ENCODE results near the gene ZEB2. TPM values are rescaled to one million over a fixed set of nuclear protein-coding genes. Genes with fewer than 3 reads are reported as not detected.

Gene ZEB2
- total RNA-seq, 4 donors from 2014 or later: 148 to 290 (median 218) TPM

DNA sequence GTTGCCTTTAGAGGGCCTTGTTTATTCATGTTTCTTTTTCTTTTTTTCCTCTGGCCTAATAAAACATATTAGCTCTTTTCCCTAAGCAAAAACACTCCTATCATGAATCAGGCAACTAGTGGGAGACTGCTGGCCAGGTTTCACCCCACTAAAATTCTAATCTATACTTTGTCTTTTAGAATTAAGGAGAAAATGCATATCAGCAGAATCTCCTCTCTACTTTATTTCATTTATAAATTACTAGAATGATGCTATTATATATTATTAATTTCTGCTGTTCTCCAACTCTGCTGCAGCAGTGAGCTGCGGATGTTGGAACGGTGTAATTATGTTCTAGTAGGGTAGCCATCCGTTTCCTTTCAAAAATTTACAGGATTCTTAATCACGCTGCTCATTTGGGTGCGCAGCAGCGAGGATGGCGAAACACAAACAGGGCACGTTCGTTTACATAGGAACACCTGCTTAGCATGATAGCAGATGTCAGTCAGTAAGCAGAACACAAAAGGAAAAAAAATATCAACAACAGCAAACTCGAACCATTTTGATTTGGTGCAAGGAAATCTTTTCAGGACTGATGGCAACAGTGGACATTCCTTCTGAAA is 30.5 kb downstream of the ZEB2 start:
- H3K27me3 ChIP-seq: no peaks in the 10 kb centered on the region
- peaks cover 0 to 77% (median 22%) of the 10 kb centered on the region in 4 donors for H3K4me1 ChIP-seq
- no peak for DNase-seq (ENCODE audit: low spot score in 2 of 2)
- H3K4me3 ChIP-seq: no peak overlapping the region
- TF ChIP-seq, protein P1, sequence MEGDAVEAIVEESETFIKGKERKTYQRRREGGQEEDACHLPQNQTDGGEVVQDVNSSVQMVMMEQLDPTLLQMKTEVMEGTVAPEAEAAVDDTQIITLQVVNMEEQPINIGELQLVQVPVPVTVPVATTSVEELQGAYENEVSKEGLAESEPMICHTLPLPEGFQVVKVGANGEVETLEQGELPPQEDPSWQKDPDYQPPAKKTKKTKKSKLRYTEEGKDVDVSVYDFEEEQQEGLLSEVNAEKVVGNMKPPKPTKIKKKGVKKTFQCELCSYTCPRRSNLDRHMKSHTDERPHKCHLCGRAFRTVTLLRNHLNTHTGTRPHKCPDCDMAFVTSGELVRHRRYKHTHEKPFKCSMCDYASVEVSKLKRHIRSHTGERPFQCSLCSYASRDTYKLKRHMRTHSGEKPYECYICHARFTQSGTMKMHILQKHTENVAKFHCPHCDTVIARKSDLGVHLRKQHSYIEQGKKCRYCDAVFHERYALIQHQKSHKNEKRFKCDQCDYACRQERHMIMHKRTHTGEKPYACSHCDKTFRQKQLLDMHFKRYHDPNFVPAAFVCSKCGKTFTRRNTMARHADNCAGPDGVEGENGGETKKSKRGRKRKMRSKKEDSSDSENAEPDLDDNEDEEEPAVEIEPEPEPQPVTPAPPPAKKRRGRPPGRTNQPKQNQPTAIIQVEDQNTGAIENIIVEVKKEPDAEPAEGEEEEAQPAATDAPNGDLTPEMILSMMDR (IDR thresholded peaks at IDR 0.05): no peak
- no peak for TF ChIP-seq EP300 (IDR thresholded peaks at IDR 0.05)
- no peak for TF ChIP-seq POLR2A (IDR thresholded peaks at IDR 0.05)
- 59 to 64% methylated on average over 10 of the region's 10 CpGs for WGBS, 2 donors
- peaks cover 0 to 7% (median 0%) of the 10 kb centered on the region in 3 donors for H3K36me3 ChIP-seq
- H3K27ac ChIP-seq: peak overlapping the region in 2 of 4 donors; percentile 25 to 65
- H3K9me3 ChIP-seq: no peaks in the 10 kb centered on the region

DNA sequence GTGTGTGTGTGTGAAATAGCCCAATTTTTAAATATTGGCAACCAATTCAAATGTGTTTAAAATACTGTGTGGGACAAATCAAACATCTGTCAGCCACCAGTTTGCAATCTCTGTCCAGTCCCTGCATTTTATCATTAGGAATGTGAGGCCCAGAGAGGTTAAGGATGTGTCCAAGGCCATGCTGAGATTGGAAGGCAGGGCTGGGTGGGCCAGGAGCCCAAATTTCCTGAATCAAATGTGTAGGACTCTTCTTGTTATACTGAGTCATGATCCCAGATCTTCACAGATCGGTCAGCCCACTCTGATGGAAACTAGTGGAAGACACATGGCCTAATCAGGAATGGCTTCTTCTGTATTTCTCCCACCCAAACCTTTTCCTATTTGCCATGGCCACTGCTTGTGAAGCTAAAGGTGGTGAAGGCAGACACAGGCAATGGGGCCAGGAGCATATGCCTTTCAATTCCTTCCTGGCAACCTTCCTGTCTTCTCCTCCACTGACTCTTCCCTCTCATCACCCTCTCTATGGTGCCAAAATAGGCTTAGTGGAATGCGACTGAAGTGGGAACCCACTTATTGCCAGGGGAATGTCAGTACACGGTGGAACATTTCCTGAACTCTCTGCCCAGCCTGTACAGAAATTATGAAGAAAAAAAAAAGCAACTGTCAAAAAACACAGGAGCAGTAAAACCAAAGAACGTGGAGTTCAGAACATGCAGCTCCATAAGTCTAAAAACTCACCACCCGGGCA is 35.5 kb downstream of the ZEB2 start:
- H3K27me3 ChIP-seq: no peaks in the 10 kb centered on the region
- H3K4me1 ChIP-seq: peaks cover 0 to 91% (median 38%) of the 10 kb centered on the region in 4 donors
- H3K4me3 ChIP-seq: no peak overlapping the region
- WGBS, 2 donors: 53 to 58% methylated on average over 5 of the region's 5 CpGs
- peak overlapping the region in 2 of 4 donors; percentile 18 to 54 for H3K27ac ChIP-seq
- no peak for DNase-seq (ENCODE audit: low spot score in 2 of 2)
- H3K9me3 ChIP-seq: no peaks in the 10 kb centered on the region
- TF ChIP-seq, protein P1 (IDR thresholded peaks at IDR 0.05): no peak
- TF ChIP-seq POLR2A (IDR thresholded peaks at IDR 0.05) (no peak), EP300 (IDR thresholded peaks at IDR 0.05) (no peak)
- no peaks in the 10 kb centered on the region for H3K36me3 ChIP-seq

DNA sequence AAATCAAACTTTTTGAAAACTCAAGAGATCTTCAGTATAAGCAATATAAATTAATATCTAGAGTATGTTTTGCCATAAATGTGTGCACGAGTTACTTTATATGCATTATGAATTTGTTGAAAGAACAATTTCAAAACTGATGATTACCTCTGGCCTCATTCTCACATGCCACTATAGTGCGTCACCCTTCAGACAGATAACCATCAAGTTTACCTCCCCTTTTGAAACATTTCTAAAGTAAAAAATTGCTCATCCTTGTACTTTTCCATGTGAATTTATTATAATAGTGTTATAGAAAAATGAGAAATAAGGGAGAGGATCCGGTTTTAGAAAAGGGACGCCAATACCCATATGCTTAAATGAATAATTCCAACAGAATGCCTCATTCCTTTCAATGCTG is 38.3 kb downstream of the ZEB2 start:
- DNase-seq (ENCODE audit: low spot score in 2 of 2): no peak
- no peak overlapping the region for H3K4me3 ChIP-seq
- TF ChIP-seq EP300 (IDR thresholded peaks at IDR 0.05): no peak
- TF ChIP-seq, protein P1 (IDR thresholded peaks at IDR 0.05): no peak
- TF ChIP-seq POLR2A (IDR thresholded peaks at IDR 0.05): no peak
- peaks cover 0 to 89% (median 49%) of the 10 kb centered on the region in 4 donors for H3K4me1 ChIP-seq
- H3K36me3 ChIP-seq: no peaks in the 10 kb centered on the region
- no peaks in the 10 kb centered on the region for H3K27me3 ChIP-seq
- H3K27ac ChIP-seq: peak overlapping the region in 2 of 4 donors; percentile 70 to 73
- WGBS, 2 donors: 73 to 76% methylated on average over 4 of the region's 4 CpGs
- H3K9me3 ChIP-seq: no peaks in the 10 kb centered on the region

DNA sequence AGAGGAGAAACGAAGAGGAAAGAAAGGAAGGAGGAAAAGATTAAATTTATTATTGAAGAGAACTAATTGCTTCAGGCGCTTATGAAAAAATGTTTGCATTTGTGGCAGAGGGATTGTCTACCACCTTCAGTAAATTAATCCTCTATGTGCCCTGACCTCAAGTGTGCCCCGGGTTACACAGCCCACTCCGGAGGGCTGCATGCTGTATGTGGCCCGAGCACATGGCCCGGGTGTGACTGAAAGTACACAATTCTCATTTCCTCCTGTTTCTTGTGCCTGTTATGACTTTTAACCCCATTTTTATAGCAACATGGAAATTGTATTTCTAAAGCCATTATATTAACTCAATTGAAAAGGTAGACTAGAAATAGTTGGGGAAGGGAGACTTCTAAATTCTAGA is 38.8 kb downstream of the ZEB2 start:
- DNase-seq (ENCODE audit: low spot score in 2 of 2): no peak
- H3K9me3 ChIP-seq: no peaks in the 10 kb centered on the region
- TF ChIP-seq, protein P1 (IDR thresholded peaks at IDR 0.05): no peak
- TF ChIP-seq EP300 (IDR thresholded peaks at IDR 0.05): no peak
- no peak for TF ChIP-seq POLR2A (IDR thresholded peaks at IDR 0.05)
- no peaks in the 10 kb centered on the region for H3K27me3 ChIP-seq
- H3K4me1 ChIP-seq: peaks cover 0 to 90% (median 49%) of the 10 kb centered on the region in 4 donors
- 29 to 37% methylated on average over 6 of the region's 6 CpGs for WGBS, 2 donors
- H3K27ac ChIP-seq: peak overlapping the region in 3 of 4 donors; percentile 46 to 73 (median 70)
- no peaks in the 10 kb centered on the region for H3K36me3 ChIP-seq
- H3K4me3 ChIP-seq: no peak overlapping the region

DNA sequence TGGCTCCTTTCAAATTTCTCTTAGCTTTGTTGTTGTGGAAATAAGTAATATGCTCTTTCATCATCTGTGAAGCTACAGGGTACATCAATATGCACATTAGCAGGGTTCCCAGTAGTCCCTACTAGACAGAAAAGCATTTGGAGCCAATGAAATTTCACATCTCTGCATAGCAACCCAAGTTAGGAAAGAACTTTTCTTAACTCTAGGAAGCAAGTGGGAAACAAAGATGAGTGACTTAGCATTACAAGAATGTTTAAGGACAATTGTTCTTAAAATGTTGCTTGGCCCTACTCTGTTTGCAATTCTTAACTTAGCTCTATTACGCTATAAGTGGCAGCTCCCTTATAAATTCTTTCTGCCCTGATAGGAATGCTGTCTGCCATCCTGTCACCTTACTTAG is 39.6 kb downstream of the ZEB2 start:
- Histone ChIP-seq H3K27me3 (no peaks in the 10 kb centered on the region), H3K9me3 (no peaks in the 10 kb centered on the region), H3K4me3 (no peak overlapping the region), H3K4me1 (peaks cover 0 to 94% (median 49%) of the 10 kb centered on the region in 4 donors), H3K27ac (peak overlapping the region; percentile 14 to 73 (median 58)), H3K36me3 (no peaks in the 10 kb centered on the region)
- TF ChIP-seq POLR2A (IDR thresholded peaks at IDR 0.05): no peak
- TF ChIP-seq, protein P1 (IDR thresholded peaks at IDR 0.05): no peak
- no peak for TF ChIP-seq EP300 (IDR thresholded peaks at IDR 0.05)
- DNase-seq (ENCODE audit: low spot score in 2 of 2): no peak
- WGBS, 2 donors: 41 to 45% methylated on average over 1 of the region's 1 CpG
